B cell (primary cell): ENCODE results near the gene IPO7. TPM values are rescaled to one million over a fixed set of nuclear protein-coding genes. Genes with fewer than 3 reads are reported as not detected.

ENCODE experiments used
- ATAC-seq: fragments of 200-7000 bp; cut with Tn5 transposase; one replicate; pipeline ENCODE4 v1.10.0; 2021; ENCODE audit warnings: low read depth, mild to moderate bottlenecking, moderate number of reproducible peaks, moderate library complexity
- CTCF ChIA-PET: fragments of 350-600 bp; sonication (Branson Sonifier 250); formaldehyde crosslinking; loops from one replicate; lab custom pipeline; 2021; ENCODE audit warnings: antibody characterized with exemption, inconsistent platforms; lab: Charles Lee
- POLR2A ChIA-PET: fragments of 350-600 bp; sonication (Branson Sonifier 250); formaldehyde crosslinking; loops from one replicate; lab custom pipeline; 2021; ENCODE audit warnings: antibody characterized with exemption; lab: Charles Lee
- DNase-seq: peaks from one replicate; pipeline ENCODE4 v3.0.0; 2013
- H2AFZ ChIP-seq: 2 replicates; pipeline ENCODE4 v1.6.1; 2012; ENCODE audit warnings: mild to moderate bottlenecking, low read depth, low read length; ENCODE audit not compliant: insufficient read depth, poor library complexity, severe bottlenecking
- H3K27ac ChIP-seq, 2 donors: 1 replicate in 1 of 2; 2 replicates in 1 of 2; pipeline ENCODE4 v1.5.1; 2012 to 2013; ENCODE audit warnings: low read length in 2 of 2, mild to moderate bottlenecking in 2 of 2, moderate library complexity in 1 of 2
- H3K27me3 ChIP-seq, 4 experiments: fragments of 200-600 bp in 1 of 4; sonication (generic) in 1 of 4; replicated peaks in 1 of 4; 1 replicate in 2 of 4; 2 replicates in 2 of 4; pipeline versions ENCODE4 v1.6.1 to v1.7.0; 2013 to 2016; ENCODE audit warnings: low read length in 3 of 4, mild to moderate bottlenecking in 2 of 4, mixed read lengths in 1 of 4, moderate library complexity in 1 of 4; ENCODE audit not compliant: insufficient read depth in 4 of 4, control insufficient read depth in 3 of 4; ENCODE audit errors: control extremely low read depth in 1 of 4
- H3K36me3 ChIP-seq, 2 experiments: replicated peaks in 1 of 2; 1 replicate in 1 of 2; 2 replicates in 1 of 2; pipeline versions ENCODE4 v1.6.1 to v1.7.1; 2013; ENCODE audit warnings: low read length in 1 of 2; ENCODE audit not compliant: insufficient read depth in 2 of 2, control insufficient read depth in 1 of 2; ENCODE audit errors: control extremely low read depth in 1 of 2, extremely low read depth in 1 of 2
- H3K4me1 ChIP-seq, 2 donors: fragments of 200-600 bp in 1 of 2; sonication (generic) in 1 of 2; 1 replicate in 1 of 2; 2 replicates in 1 of 2; pipeline versions ENCODE4 v1.5.1 to v1.6.1; 2013 to 2017; ENCODE audit warnings: low read length in 2 of 2; ENCODE audit not compliant: control insufficient read depth in 2 of 2, insufficient read depth in 2 of 2
- H3K4me2 ChIP-seq: replicated peaks from 2 replicates; pipeline ENCODE3; 2012; ENCODE audit warnings: mild to moderate bottlenecking, low read depth, low read length; ENCODE audit not compliant: poor library complexity, severe bottlenecking
- H3K4me3 ChIP-seq, 5 experiments: fragments of 200-600 bp in 1 of 5; sonication (generic) in 1 of 5; 1 replicate in 3 of 5; 2 replicates in 2 of 5; pipeline versions ENCODE4 v1.5.1 to v1.7.0; 2011 to 2016; ENCODE audit warnings: low read length in 4 of 5, mild to moderate bottlenecking in 4 of 5, low read depth in 2 of 5, control low read depth in 1 of 5, moderate library complexity in 1 of 5; ENCODE audit not compliant: insufficient read depth in 1 of 5; ENCODE audit errors: control extremely low read depth in 1 of 5, extremely low read depth in 1 of 5
- H3K79me2 ChIP-seq: fragments of 200-600 bp; sonication (generic); one replicate; pipeline ENCODE4 v1.6.0; 2016; ENCODE audit warnings: low read length; ENCODE audit not compliant: control insufficient read depth, insufficient read depth
- H3K9ac ChIP-seq: fragments of 200-600 bp; sonication (generic); 2 replicates; pipeline ENCODE4 v1.6.1; 2017; ENCODE audit warnings: mild to moderate bottlenecking, low read length, moderate library complexity
- H3K9me3 ChIP-seq, 3 donors: one replicate each; pipeline versions ENCODE4 v1.6.1 to v1.7.1; 2013; ENCODE audit warnings: low read length in 2 of 3; ENCODE audit not compliant: control insufficient read depth in 2 of 3, insufficient read depth in 1 of 3; ENCODE audit errors: control extremely low read depth in 1 of 3
- H4K20me1 ChIP-seq: 2 replicates; pipeline ENCODE4 v1.6.0; 2012; ENCODE audit warnings: mild to moderate bottlenecking, low read length; ENCODE audit not compliant: insufficient read depth, control insufficient read depth, poor library complexity, severe bottlenecking
- H3K27ac Mint-ChIP-seq: one replicate; pipeline ENCODE4 v1.8.0; 2021; ENCODE audit warnings: mixed read lengths
- H3K27me3 Mint-ChIP-seq: one replicate; pipeline ENCODE4 v1.8.0; 2021; ENCODE audit warnings: mixed read lengths
- H3K4me1 Mint-ChIP-seq: one replicate; pipeline ENCODE4 v1.8.0; 2021; ENCODE audit warnings: mixed read lengths
- H3K4me3 Mint-ChIP-seq: one replicate; pipeline ENCODE4 v1.8.0; 2021; ENCODE audit warnings: mixed read lengths
- H3K9me3 Mint-ChIP-seq: one replicate; pipeline ENCODE4 v1.8.0; 2022; ENCODE audit warnings: mixed read lengths; ENCODE audit not compliant: insufficient read depth
- CTCF ChIP-seq: fragments of 200-600 bp; IDR thresholded peaks from one replicate; pipeline ENCODE4 v1.8.0; 2022; ENCODE audit warnings: antibody characterized with exemption, mild to moderate bottlenecking
- EZH2 ChIP-seq: IDR thresholded peaks from 2 replicates; pipeline ENCODE4 v1.6.1; 2012; ENCODE audit warnings: borderline replicate concordance, low read depth, mild to moderate bottlenecking, moderate library complexity, low read length; ENCODE audit not compliant: insufficient read depth, poor library complexity, severe bottlenecking
- WGBS: methylation state at CpG from one replicate; pipeline ENCODE4 v1.1.5; 2013; ENCODE audit warnings: missing lambda C conversion rate; ENCODE audit not compliant: insufficient coverage; 5-methylcytosine and 5-hydroxymethylcytosine counted together
- intact Hi-C: fragments of 100-400 bp; cut with micrococcal nuclease; formaldehyde crosslinking; loops from one replicate; pipeline ENCODE4 v1.10.0; 2022
- polyA plus RNA-seq: library from polyadenylated mRNA; depleted of rRNA; stranded (reverse); fragments of >200 nt; gene quantifications from 2 replicates; pipeline ENCODE4 v1.2.3, GENCODE V29; 2012
- total RNA-seq, 2 donors: library from RNA; stranded (reverse); fragments of 120-200 nt in 1 of 2; gene quantifications; 1 replicate in 1 of 2; 2 replicates in 1 of 2; pipeline versions ENCODE4 v1.2.3 to v1.2.4, GENCODE V29; 2013 to 2022

The IPO7 gene
- total and polyA plus RNA-seq, 2 donors (not counting 1 experiment from before 2014, with no cell fraction given), result 9.8 to 53.2 TPM

DNA sequence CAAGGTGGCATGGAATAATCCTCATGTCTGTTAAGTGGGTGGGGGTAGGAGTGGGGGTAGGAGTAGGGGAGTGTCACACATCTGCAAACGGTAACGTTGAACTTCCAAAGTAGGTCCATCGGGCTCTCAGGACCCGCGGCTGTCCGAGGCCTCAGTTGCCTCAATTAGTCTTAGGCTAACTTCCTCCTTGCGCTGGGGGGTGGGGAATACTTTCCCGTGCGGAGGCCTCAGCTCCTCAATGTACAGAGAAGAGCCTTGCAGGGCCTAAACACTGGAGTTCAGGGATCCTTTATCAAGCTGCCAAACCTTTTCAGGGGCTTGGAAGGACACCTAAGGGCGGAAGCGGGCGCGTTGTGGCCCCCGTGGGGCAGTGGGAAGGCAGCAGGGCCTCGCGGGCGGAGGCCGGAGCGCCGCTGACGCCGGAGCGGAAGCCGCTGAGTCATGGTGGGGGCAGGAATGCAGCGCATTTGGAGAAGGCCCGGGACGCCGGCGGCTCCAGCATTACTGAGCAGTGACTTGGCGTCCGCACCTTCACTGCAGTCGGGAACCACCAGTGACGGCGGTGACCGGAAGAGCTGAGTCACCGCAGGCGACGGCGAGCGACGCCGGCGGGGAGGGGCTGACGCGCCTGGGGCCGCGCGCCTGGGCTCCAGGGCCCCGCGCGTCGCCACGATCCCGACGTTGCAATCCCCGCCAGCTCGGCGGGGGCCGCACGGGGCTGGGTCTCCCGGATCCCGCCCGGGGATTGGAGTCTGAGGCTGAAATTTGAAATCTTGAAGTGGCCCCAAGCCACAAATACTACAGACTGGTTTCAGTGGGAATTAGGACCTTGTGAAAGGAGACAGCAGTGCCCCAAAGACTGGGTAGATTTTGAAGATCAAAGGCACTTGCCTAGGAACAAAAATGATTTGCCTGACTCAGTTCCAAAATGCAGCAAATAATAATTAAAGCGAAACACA is 20.2 kb upstream of the IPO7 start:
- DNase-seq (peak; percentile 83), ATAC-seq (peak; percentile 95)
- intact Hi-C loops, result loop anchor here (1.0 kb wide), 4 partner anchors 20 to 400 kb away; partner anchors contain the start of genes DENND5A, IPO7, TMEM41B and TMEM9B
- H3K9me3 ChIP-seq, result no peaks in the 10 kb centered on the region
- H3K4me3 Mint-ChIP-seq, result peak overlapping the region; percentile 89
- H4K20me1 ChIP-seq, result no peaks in the 10 kb centered on the region
- peak overlapping the region; percentile 78 for H3K4me2 ChIP-seq
- 4% methylated on average over 61 of the region's 64 CpGs for WGBS
- H3K27ac ChIP-seq, result peak overlapping the region; percentile 69 to 73
- H3K4me1 ChIP-seq, result peaks cover 0 to 9% of the 10 kb centered on the region in 2 donors
- no peaks in the 10 kb centered on the region for H3K27me3 ChIP-seq
- peaks cover 9% of the 10 kb centered on the region for H3K4me1 Mint-ChIP-seq
- peak overlapping the region; percentile 63 to 84 (median 74) for H3K4me3 ChIP-seq
- no peaks in the 10 kb centered on the region for H3K9me3 Mint-ChIP-seq
- peak overlapping the region; percentile 71 for H3K9ac ChIP-seq
- ChIA-PET CTCF (no interaction called here), POLR2A (interaction anchor here (0.6 to 1.8 kb wide), 10 partner anchors 9 to 943 kb away, joined by 3 to 9 read pairs (median 3); partner anchors contain the start of genes TMEM41B and ZNF143)
- no peaks in the 10 kb centered on the region for H3K79me2 ChIP-seq
- TF ChIP-seq CTCF, result no peak
- H3K36me3 ChIP-seq, result no peaks in the 10 kb centered on the region
- no peaks in the 10 kb centered on the region for H3K27me3 Mint-ChIP-seq
- H2AFZ ChIP-seq, result peak overlapping the region; percentile 93
- peak overlapping the region; percentile 87 for H3K27ac Mint-ChIP-seq

- intact Hi-C loops, result no loop called here
- no peaks in the 10 kb centered on the region for H3K9me3 ChIP-seq
- no peak for TF ChIP-seq CTCF
- TF ChIP-seq EZH2, result no peak
- WGBS, result no CpG with 5 or more reads among the region's 2 CpGs
- ChIA-PET POLR2A (no interaction called here), CTCF (interaction anchor here (0.6 to 1.2 kb wide), 3 partner anchors 17 to 1322 kb away, joined by 3 to 4 read pairs (median 3); partner anchors contain the start of gene IPO7)
- peaks cover 9% of the 10 kb centered on the region for H3K4me1 Mint-ChIP-seq
- ATAC-seq (no peak), DNase-seq (no peak)
- H3K27ac ChIP-seq, result no peak overlapping the region
- peaks cover 9% of the 10 kb centered on the region for H3K27me3 Mint-ChIP-seq
- H3K79me2 ChIP-seq, result no peaks in the 10 kb centered on the region
- H2AFZ ChIP-seq, result no peak overlapping the region
- H4K20me1 ChIP-seq, result no peaks in the 10 kb centered on the region
- no peak overlapping the region for H3K9ac ChIP-seq
- no peak overlapping the region for H3K4me2 ChIP-seq
- H3K36me3 ChIP-seq, result no peaks in the 10 kb centered on the region
- peaks cover 0 to 2% (median 0%) of the 10 kb centered on the region in 4 experiments for H3K27me3 ChIP-seq
- H3K9me3 Mint-ChIP-seq, result no peaks in the 10 kb centered on the region
- H3K4me1 ChIP-seq, result peaks cover 0 to 9% of the 10 kb centered on the region in 2 donors
- no peak overlapping the region for H3K27ac Mint-ChIP-seq
- H3K4me3 Mint-ChIP-seq, result no peak overlapping the region
- no peak overlapping the region for H3K4me3 ChIP-seq
Measured at GRCh38 chr11:9367551-9367950, 16.9 kb upstream of the IPO7 start.
